ENCODE results near the gene SLC30A10. TPM values are rescaled to one million over a fixed set of nuclear protein-coding genes. Genes with fewer than 3 reads are reported as not detected.

Gene SLC30A10
- total and polyA plus RNA-seq, 2 donors (not counting 1 experiment from before 2014, with no cell fraction given) = 0.06 TPM; not detected in 1

DNA sequence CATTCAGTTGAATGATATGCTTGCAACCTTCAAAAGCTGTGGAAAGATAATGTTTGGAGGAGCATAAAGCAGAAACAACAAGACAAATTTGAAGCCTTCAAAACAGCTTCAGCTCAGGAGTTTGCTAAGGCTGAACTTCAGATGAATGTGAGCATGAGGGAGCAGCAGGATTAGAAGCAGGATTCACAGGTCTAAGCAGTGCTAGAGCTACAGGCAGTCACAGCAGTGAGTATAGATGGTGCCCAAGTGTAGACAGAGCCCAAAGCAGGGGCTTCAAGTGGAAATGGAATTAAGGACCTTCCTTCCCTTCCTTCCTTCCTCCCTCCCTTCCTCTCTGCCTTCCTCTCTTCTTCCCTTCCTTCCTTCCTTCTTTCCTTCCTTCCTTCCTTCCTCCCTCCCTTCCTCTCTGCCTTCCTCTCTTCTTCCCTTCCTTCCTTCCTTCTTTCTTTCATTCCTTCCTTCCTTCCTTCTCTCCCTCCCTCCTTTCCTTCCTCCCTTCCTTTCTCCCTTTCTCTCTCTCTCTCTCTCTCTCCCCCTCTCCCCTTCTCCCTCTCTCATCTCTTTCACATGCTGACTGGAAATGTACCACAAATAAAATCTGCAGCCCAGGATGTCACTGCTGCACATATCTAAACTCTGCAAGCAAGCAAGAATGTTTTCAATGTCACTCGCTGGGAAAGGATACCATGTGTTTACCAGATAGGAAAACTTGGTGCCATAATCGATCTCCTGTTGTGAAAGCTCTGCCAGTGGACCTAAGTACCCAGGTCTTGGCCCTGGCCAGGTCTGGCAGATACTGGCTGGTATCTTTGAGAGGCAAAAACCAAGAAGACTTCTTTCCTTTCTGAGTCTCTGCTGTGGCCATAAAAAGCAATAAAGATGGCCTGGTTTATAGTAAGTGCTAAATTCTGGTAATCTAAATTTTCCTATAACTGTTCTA lies 13.1 kb upstream of the SLC30A10 start:
- WGBS (ENCODE audit: insufficient coverage) = 100% methylated on average over 2 of the region's 2 CpGs
- no peaks in the 10 kb centered on the region for H3K79me2 ChIP-seq (ENCODE audit: control insufficient read depth, insufficient read depth, low read length)
- Mint-ChIP-seq H3K4me1 (peaks cover 12% of the 10 kb centered on the region), H3K27me3 (peaks cover 59% of the 10 kb centered on the region), H3K4me3 (no peak overlapping the region), H3K27ac (no peak overlapping the region), H3K9me3 (ENCODE audit: insufficient read depth) (no peaks in the 10 kb centered on the region)
- ChIA-PET POLR2A (no interaction called here), CTCF (no interaction called here)
- intact Hi-C loops (cut with micrococcal nuclease) = no loop called here
- TF ChIP-seq EZH2 (IDR thresholded peaks at IDR 0.05; ENCODE audit: borderline replicate concordance, insufficient read depth, low read depth, low read length, poor library complexity, severe bottlenecking) = no peak
- TF ChIP-seq, protein P1, sequence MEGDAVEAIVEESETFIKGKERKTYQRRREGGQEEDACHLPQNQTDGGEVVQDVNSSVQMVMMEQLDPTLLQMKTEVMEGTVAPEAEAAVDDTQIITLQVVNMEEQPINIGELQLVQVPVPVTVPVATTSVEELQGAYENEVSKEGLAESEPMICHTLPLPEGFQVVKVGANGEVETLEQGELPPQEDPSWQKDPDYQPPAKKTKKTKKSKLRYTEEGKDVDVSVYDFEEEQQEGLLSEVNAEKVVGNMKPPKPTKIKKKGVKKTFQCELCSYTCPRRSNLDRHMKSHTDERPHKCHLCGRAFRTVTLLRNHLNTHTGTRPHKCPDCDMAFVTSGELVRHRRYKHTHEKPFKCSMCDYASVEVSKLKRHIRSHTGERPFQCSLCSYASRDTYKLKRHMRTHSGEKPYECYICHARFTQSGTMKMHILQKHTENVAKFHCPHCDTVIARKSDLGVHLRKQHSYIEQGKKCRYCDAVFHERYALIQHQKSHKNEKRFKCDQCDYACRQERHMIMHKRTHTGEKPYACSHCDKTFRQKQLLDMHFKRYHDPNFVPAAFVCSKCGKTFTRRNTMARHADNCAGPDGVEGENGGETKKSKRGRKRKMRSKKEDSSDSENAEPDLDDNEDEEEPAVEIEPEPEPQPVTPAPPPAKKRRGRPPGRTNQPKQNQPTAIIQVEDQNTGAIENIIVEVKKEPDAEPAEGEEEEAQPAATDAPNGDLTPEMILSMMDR (IDR thresholded peaks at IDR 0.05) = no peak
- H3K36me3 ChIP-seq (replicated peaks in 1 of 2; ENCODE audit: control extremely low read depth in 1 of 2, control insufficient read depth in 1 of 2, extremely low read depth in 1 of 2, insufficient read depth in 2 of 2, low read length in 1 of 2) = no peaks in the 10 kb centered on the region
- H3K27me3 ChIP-seq (replicated peaks in 1 of 4; ENCODE audit: control extremely low read depth in 1 of 4, control insufficient read depth in 3 of 4, insufficient read depth in 4 of 4, low read length in 3 of 4) = peaks cover 0 to 21% (median under 1%) of the 10 kb centered on the region in 4 experiments
- no peak overlapping the region for H2AFZ ChIP-seq (ENCODE audit: insufficient read depth, low read depth, low read length, poor library complexity, severe bottlenecking)
- no peak overlapping the region for H3K4me2 ChIP-seq (replicated peaks; ENCODE audit: low read depth, low read length, poor library complexity, severe bottlenecking)
- DNase-seq = no peak
- H3K9ac ChIP-seq (ENCODE audit: low read length) = no peak overlapping the region
- peaks cover 1 to 10% (median 5%) of the 10 kb centered on the region in 3 donors for H3K9me3 ChIP-seq (ENCODE audit: control extremely low read depth in 1 of 3, control insufficient read depth in 2 of 3, insufficient read depth in 1 of 3, low read length in 2 of 3)
- H3K27ac ChIP-seq (ENCODE audit: low read length in 2 of 2) = no peak overlapping the region
- no peak for ATAC-seq (ENCODE audit: low read depth)
- no peak overlapping the region for H3K4me3 ChIP-seq (ENCODE audit: control extremely low read depth in 1 of 5, extremely low read depth in 1 of 5, insufficient read depth in 1 of 5, low read depth in 2 of 5, low read length in 4 of 5)
- H3K4me1 ChIP-seq (ENCODE audit: control insufficient read depth in 2 of 2, insufficient read depth in 2 of 2, low read length in 2 of 2) = peaks cover 0 to 8% of the 10 kb centered on the region in 2 donors
- no peaks in the 10 kb centered on the region for H4K20me1 ChIP-seq (ENCODE audit: control insufficient read depth, insufficient read depth, low read length, poor library complexity, severe bottlenecking)

DNA sequence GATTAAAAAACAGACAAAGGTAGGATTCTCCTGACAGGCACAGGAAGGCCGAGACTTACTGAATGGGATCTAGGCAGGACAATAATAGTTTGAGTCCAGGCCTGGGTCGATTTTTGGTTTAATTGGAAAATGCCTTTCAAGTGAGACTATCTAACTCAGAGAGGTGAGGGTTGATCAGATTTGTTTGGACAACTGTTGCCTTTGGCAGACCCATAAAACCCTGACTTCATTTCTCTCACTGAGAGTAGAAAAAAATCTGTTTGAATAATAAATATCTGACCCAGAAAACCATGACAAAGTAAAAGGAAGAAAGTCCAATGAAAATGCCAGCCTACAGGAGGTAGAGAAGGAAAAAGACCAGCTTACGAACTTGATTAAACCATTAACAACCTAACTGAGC lies 12.3 kb upstream of the SLC30A10 start:
- Mint-ChIP-seq H3K9me3 (ENCODE audit: insufficient read depth) (no peaks in the 10 kb centered on the region), H3K4me1 (peaks cover 8% of the 10 kb centered on the region), H3K27ac (no peak overlapping the region), H3K27me3 (peaks cover 65% of the 10 kb centered on the region), H3K4me3 (no peak overlapping the region)
- DNase-seq (no peak), ATAC-seq (ENCODE audit: low read depth) (no peak)
- Histone ChIP-seq H2AFZ (ENCODE audit: insufficient read depth, low read depth, low read length, poor library complexity, severe bottlenecking) (no peak overlapping the region), H3K36me3 (replicated peaks in 1 of 2; ENCODE audit: control extremely low read depth in 1 of 2, control insufficient read depth in 1 of 2, extremely low read depth in 1 of 2, insufficient read depth in 2 of 2, low read length in 1 of 2) (no peaks in the 10 kb centered on the region), H3K27ac (ENCODE audit: low read length in 2 of 2) (no peak overlapping the region), H4K20me1 (ENCODE audit: control insufficient read depth, insufficient read depth, low read length, poor library complexity, severe bottlenecking) (no peaks in the 10 kb centered on the region), H3K4me3 (ENCODE audit: control extremely low read depth in 1 of 5, extremely low read depth in 1 of 5, insufficient read depth in 1 of 5, low read depth in 2 of 5, low read length in 4 of 5) (no peak overlapping the region), H3K4me1 (ENCODE audit: control insufficient read depth in 2 of 2, insufficient read depth in 2 of 2, low read length in 2 of 2) (peaks cover 0 to 4% of the 10 kb centered on the region in 2 donors), H3K9me3 (ENCODE audit: control extremely low read depth in 1 of 3, control insufficient read depth in 2 of 3, insufficient read depth in 1 of 3, low read length in 2 of 3) (peaks cover 1 to 8% (median 4%) of the 10 kb centered on the region in 3 donors), H3K79me2 (ENCODE audit: control insufficient read depth, insufficient read depth, low read length) (no peaks in the 10 kb centered on the region), H3K4me2 (replicated peaks; ENCODE audit: low read depth, low read length, poor library complexity, severe bottlenecking) (no peak overlapping the region), H3K9ac (ENCODE audit: low read length) (no peak overlapping the region), H3K27me3 (replicated peaks in 1 of 4; ENCODE audit: control extremely low read depth in 1 of 4, control insufficient read depth in 3 of 4, insufficient read depth in 4 of 4, low read length in 3 of 4) (peaks cover 0 to 19% (median 1%) of the 10 kb centered on the region in 4 experiments)
- TF ChIP-seq EZH2 (IDR thresholded peaks at IDR 0.05; ENCODE audit: borderline replicate concordance, insufficient read depth, low read depth, low read length, poor library complexity, severe bottlenecking) = no peak
- TF ChIP-seq, protein P1 (IDR thresholded peaks at IDR 0.05) = no peak
- WGBS (ENCODE audit: insufficient coverage) = 91% methylated on average over 1 of the region's 3 CpGs
- intact Hi-C loops (cut with micrococcal nuclease) = no loop called here
- ChIA-PET POLR2A (no interaction called here), CTCF (no interaction called here)
